HG02588 (cell line): ENCODE data around the gene ATP5F1D.

ENCODE experiments used
- ATAC-seq: cut with Tn5 transposase; IDR thresholded peaks from one replicate; pipeline ENCODE4 v1.9.1; 2021; ENCODE audit warnings: mild to moderate bottlenecking, moderate library complexity; ENCODE audit not compliant: unreplicated experiment

Gene ATP5F1D

DNA sequence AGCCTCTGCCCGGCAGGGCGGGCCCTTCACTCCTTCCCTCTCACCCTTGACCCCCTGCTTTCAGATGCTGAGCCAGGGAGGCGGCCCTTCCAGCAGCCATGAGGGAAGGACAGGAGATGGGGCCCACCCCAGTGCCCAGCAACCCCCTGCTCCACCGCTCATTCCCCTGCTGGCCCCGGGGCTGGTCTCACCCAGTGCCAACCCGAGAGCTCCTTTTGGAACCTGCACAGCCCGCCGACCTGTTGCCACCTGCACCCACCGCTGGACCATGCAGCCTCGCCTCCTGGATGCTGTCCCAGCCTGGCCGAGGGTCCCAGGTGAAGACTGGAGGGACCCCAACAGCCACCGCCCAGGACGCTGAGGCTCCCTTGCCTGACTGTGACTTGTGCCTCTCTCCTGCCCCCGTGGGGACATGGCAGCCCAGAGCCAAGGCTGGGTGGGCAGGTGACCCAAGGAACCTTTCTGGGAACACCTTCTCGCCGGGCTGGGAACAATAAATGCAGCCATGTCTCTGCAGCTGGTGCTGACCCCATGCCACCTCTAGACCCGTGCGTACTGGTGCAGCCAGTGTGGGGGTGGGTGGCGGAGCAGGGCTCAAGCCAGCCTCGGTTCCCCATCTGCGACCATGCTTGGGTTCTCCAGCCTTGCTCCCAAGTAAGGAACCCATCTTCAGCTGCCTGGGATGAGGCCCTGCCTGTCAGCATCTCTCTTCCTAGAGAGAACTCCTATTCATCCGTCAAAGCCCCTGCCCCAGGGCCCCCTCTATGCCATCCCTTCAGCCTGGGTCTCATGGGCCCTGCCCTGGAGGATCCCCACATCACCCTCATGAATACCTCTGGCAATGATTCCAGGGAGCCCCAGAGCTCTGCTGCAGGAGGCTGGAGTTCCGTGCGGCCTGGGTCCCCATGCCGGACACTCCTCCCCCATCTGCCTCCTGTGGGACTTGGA is 37.4 kb downstream of the ATP5F1D start:
- no peak for ATAC-seq

DNA sequence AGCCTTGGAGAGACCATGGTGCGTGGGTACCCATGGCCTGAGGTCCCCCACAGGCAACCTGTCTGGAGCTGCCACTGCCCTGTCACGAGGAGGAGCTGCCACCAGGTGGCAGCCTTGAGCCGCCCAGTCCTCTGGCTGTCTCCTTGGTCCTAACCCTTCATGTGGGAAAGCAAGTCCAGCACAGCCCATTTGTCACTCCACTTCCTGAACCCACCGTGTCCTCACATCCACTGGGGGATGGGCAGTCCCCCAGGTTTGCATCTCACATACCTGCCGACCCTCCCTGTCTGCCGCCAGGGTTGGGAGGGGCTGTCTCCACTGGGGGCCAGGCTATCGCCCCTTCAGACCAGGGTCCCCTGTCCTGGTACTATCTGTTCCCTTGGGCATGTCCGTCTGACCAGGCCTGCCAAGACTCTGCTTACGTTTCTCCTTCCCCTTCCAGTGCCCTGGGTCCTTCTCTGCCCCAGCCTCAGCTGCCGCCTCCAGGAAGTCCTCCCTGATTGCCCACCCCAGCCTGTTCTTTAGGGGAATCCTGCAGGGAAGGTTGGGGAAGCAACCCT is 38.3 kb downstream of the ATP5F1D start:
- ATAC-seq: no peak

DNA sequence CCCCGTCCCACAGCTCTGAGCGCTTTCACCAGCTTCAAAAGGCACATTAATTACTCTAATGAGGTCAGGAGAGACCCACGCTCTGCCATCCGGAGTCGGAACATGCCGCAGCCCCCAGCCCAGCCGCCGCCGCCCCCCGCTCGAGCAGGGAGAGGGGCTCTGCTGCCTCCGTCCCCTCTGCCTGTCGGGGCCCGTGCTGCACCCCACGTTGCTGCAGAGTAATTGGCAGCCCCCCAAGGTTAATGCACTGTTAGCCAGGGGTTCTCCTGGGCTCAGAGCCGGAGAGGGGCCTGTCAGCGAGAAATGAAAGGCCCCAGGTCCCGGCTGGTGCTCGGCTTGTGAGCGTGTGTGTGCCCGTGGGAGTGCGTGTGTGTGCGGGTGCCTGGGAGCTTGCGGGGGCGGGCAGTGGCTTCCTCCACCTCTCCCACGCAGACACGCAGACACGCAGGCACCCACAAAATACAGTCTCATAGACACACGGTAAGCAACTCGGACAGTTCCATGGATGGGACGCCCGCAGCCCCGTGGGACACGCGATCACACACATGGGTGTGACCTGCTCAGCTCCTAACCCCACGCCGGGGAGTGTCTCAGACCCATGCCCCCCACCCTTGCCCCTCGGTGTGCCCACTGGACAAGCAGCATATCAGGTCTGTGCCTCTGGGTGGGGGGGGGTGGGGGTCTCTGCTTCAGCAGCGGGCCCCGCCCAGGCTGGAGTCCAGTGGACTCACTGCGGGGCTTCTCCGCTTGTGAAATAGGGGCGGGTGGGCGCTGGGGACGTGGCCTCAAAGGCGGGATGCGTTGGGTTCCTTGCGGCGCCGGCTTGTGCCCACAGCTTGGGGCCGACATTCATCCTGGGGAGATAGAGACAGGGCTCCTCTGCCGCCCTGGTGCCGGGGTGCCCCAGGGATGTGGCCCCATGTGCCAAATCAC is 39.4 kb downstream of the ATP5F1D start:
- no peak for ATAC-seq

DNA sequence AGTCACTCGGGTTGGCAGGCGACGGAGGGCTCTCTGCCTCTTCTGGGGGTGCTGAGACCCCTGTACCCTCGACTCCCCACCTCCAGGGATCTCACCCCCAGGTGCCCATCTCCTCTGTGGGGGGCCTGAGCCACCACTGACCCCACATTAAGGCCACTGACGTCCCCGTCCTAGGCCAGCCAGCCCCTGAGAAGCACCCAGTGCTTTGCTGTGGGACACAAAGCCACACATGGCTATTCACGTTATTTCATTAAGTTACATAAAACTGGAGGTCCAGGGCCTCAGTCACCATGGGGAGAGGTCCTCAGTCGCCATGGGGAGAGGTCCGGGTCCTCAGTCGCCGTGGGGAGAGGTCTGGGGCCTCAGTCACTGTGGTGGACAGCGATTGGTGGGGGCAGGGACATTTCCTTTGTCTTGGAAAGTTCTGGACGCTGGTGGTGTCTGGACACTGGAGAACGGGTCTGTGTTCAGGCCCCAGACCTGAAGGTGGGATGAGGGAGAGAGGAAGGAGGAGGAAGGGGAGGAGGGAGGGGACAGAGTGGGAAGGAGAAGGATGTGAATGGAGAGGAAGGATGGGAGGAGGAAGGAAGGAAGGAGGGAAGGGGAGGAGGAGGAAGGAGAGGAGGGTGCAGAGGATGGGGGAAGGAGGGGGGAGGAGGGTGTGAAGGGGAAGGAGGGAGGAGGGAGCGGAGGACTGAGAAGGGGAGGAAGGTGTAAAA is 40.2 kb downstream of the ATP5F1D start:
- no peak for ATAC-seq

DNA sequence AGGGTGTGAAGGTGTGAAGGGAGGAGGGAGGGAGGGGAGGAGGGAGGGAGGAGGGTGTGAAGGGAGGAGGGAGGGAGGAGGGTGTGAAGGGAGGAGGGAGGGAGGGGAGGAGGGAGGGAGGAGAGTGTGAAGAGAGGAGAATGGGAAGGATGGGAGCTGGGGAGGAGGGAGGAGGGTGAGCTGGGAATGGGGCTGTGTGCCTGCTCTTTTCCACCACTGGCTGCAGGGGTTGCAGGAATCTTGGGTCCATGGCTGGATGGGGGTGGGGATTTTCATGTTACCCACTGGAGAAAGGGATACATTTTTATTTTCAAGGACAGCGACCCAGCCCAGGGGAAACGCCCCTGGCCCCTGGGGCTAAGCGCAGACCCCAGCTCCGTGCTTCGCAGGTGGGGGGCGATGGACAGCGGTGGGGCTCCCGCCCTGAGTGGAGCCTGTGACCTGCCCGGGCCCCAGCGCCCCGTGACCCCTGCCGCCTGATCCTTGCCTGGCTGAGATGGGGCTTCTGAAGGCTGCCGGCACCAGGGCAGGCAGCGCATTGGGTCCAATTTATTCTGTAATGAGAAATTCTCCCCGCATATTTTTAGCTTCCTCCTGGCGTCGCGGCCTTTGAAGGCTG is 41.1 kb downstream of the ATP5F1D start:
- ATAC-seq: no peak

DNA sequence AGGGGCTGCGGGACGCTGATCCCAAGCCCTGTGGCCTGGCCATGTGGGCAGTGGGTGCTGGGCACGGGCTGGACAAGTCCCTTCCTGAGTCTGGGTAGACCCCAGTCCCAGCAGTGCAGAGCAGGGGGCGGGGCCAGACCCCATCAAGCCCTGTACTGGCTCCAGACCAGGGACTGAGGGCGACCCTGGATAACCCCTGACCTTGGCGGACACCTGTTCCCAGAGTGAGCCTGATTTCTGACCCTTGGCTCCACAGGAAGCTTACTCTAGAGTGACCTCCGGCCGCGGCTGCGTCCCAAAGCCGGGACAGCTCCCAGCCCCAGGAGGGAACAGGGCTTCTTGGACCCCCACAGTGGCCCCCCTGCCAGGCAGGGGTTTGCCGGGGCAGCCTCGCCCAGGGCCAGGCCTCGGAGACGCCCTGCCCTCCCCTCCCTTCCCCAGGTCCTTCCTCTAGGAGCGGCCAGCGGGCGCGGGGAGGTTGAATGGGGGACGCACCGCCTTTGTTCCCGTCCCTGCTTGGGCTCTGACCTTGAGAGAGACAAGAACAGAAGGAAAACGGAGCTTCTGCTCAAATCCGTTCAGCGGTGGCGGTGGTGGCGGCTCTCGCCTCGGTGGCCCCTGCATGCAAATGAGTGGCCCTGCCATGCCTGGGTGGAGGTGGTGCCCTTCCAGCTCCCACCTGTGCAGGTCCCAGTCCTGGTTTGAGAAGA is 41.8 kb downstream of the ATP5F1D start:
- ATAC-seq: no peak

DNA sequence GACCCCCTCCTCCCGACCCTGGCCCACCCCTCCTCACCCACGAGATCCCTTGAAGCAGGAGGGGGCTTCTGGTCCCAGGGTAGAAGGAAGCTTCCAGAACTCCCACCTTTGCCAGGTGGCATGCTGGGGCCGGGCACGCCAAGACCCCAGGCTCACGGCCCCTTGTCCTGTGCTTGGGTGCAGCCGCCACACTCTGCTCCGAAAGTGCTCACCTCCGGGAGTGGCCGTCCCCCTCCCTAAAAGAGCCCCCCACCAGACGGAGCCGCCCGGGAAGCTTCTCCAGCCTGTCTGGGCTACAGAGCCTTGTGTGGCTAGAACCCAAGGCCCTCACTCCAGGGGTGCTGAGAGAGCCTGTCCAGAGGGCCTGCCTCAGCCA is 42.4 kb downstream of the ATP5F1D start:
- ATAC-seq: no peak

DNA sequence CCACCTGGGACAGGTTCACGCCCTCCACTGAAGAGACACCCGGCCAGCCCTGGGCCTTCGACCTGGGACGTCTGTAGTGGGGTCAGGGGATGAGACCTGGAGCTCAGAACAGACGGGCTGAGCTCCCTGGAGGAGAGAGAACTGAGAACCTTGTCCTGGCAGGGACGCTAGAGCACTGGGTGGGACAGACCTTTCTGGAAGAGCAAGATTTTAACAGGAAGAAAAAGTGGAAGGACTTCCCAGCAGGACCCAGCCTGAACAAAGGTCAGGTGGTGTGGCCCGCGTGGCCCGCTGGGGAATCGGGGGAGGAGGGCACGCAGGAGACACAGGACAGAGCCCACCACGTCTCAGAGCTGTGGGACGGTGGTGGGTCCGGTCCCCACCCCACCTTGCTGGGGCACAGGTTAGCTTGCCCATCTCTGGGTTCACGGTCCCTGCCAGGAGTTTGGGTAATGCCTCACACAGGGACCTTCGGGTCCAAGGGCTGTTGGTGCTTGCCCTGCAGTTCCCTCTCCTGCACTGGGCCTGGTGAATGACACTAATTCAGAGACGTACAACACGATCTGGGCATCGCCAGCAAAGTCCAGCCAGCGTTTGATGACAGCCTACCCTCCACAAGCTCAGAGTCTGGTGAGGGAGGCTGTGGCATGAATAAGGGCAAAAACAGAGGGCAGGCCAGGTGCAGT is 42.9 kb downstream of the ATP5F1D start:
- ATAC-seq: no peak

DNA sequence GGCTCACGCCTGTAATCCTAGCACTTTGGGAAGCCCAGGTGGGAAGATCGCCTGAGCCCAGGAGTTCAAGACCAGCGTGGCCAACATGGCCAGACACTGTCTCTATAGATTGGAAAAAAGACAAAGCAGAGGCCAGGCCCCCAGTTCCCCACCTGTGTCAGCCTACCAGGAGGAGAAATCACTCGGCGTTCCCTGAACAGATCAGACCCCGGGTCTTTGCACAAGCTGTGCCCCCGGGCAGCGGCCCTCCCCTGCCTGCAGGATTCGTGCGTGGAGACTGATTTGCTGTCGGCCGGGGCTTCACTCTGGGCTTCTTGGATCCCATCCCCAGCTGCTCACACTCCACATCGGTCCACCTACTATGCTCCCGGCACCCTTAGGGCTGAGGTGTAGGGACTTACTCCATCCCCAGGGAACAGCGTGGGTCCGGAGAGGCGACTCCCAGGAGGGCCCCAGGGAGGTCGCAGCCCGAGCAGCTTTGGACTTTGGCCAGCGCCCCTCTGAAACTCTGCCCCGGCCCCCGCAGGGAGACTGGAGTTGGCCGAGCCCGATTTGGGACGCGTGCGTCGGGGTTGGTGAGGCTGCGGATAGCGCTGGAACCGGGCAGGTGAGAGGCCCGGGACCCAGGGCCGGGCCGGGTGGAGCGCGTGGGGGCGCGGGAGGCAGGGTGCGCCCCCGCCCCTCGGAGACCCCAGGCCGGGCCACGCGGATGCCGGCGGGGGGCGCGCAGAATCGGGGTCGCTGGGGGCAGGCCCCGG is 43.6 kb downstream of the ATP5F1D start:
- ATAC-seq: no peak

DNA sequence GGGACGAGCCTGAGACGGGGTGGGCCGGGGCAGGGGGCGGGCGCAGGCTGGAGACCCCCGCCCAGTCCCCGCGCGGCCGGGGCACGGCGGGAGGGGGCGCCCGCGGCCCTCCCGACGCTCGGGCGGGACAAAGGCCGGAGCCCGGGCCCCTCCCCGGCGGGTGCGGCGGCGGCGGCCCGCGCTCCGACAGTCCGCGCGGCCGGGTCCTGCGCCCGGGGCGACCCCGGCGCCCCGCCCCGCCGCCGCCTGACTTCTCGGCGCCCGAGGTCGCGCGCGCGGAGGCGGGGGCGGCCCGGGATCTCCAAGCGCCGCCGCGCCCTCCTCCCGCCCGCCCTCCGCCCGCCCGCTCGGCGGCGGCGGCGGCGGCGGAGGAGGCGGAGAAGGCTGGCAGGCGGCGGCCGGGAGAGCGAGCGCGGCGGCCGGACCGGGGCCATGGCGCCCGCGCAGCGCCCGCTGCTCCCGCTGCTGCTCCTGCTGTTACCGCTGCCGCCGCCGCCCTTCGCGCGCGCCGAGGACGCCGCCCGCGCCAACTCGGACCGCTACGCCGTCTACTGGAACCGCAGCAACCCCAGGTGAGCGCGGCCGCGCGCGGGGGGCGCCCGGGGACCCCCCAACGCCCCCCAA is 44.3 kb downstream of the ATP5F1D start, which contains the start of gene EFNA2:
Gene EFNA2, plus strand, starts transcription at position 137 of the 624 bp plus-strand sequence. Its CDS starts 296 bp downstream, at position 433.
- ATAC-seq: no peak

DNA sequence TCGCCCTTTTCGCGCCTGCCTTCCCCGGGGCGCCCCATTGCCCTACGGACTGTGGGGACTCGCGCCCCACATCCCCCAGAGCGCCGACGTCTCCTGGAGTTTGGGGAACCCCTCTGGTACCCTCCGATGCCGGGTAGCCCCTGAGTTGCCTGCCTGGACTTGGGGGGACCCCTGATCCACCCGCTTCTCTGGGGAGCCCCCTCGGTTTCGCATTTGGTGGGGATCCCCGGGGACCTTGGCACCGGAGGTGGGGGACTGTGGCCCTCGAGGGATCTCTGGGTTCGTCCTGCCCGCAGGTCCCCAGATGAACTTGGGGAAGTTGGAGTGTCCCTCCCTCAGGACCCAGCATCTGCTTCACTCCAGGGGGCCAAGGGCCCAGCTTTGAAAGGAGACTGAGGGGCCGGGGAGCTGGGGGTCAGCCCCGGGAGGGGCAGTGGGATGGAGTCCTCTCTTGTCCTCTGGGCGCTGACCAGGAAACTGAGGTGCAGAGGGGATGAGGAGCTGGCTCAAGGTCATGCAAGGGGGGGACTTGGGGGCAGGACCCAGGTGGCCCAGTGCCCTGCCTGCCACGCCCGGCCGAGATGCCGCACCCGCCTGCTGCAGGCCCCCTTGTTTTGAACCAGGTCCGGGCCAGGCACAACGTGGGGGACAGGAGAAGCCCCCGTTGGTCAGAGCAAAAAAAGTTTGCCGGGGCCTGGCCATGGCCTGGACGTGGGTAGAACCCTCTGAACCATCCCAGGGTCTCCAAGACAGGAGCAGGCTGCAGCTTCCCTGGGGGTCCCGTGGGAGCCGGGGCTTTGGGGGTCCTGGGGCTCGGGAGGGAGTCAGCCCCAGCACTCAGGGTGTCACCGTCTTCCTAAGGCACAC is 45.2 kb downstream of the ATP5F1D start:
- no peak for ATAC-seq

DNA sequence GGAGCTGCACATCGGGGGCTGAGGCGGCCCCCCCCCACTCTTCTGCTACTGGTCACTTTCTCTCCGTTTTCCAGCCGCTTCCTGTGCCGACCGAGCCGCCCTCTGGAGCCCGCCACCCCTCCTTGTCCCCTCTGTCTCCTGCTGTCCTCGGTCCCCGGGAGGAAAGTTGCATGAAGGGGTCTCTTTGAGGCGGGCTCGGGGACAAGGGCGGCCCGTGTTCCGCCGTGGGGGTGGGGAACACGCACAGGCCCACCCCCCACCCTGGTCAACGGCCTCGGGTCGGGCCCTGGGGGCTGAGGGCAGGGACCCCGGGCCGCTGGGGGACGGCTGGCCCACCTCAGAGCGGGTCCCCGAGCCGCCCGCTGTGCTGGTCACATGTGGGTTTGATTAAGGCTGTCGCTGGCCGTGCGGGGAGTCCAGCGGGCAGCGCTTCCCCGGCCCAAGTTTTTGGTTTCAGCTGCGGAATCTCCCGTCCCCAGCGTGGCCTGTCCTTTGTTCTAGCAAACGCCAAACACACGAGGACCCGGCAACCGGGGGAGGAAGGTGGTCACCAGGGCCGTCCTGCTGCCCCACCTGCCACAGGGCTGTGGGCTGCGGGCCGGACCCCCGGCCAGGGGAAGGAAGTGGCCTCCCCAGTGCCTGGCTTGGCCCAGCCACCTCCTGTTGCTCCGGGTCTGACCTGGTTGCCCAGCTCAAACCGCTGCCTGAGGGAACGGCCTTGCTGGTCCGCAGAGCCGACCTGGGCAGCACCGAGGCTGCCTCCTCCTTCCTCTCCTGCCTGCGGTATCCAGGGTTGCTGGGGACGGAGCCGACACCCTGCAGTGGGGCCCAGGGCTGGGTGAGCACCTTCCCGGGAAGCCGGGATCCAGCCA is 46.0 kb downstream of the ATP5F1D start:
- ATAC-seq: no peak

DNA sequence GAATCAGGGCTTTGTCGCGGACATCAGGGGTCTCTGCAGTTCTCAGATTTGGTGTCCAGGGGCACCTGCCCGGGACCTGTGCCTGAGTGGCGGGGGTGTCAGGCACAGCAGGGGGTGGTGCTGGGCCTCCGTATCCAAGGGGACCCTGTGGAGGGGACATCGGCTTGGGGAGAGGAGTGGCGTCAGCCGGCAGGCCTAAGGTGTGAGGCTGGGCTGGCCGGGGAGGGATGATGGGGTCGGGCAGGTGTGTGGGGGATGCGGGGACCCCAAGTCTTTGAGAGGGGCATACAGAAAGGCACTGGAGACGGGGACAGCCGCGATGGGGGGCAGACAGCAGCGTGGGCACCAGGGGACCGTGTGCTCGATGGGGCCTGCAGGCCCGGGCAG is 46.7 kb downstream of the ATP5F1D start:
- ATAC-seq: no peak

DNA sequence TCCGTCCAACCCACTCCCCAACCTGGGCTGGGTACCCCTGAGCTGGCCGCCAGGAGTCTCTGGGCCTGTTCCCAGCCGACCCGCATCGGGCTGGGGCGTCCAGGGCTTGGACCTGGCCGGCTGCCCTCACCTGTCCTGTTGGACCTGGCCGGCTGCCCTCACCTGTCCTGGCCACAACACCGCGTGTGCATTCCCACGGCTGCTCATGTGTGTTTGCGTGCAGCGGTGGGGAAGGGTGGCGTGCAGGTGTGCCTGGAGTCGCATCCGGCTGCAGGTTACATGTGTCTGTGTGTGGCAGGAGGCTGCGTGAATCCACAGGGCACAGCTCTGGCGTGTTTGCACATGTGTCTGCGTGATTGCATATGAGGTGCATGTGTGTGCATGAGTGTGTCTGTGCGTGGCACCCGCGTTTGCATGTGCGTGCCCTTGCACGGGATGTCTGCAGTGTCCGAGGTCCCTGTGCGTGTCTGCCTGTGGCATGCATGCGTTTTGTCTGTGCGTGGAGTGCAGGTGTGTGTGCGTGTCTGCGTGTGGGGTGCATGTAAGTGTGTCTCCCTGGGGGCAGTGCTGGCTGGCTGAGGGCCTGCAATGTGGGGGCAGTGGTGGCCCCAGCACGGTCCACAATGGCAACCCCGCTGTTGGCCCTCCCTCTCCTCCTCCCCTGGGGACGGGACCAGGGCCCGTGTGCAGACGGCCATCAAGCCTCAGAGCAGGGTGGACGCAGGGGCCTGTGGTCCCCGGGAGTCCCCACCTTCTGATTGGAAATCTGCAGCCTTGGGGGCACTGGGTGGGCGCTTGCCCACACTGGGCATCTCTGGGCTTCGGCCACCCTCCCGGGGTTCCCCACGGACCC is 47.5 kb downstream of the ATP5F1D start:
- no peak for ATAC-seq

DNA sequence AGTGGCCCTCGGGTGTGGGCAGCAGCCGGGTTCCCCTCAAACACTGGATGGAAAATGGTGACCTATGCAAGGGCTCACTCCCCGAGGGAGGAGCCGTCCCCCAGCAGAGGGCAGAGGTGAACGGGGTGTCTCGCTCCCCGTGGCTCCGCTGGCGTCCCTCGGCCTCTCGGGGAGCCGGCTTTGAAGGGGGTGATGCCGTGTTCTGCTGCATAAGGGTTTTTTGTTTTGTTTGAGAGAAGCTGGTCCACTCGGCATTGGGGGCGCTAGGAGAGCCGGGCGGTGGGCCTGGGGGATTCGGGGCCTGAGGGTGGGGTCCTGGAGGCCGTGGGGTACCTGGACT is 48.1 kb downstream of the ATP5F1D start:
- no peak for ATAC-seq
